Right lung (tissue), 10 donors: Measurements from ENCODE around the gene PGLYRP4. TPM values are rescaled to one million over a fixed set of nuclear protein-coding genes. Genes with fewer than 3 reads are reported as not detected.

Experiments used
- DNase-seq, 2 donors: peaks; one replicate each; pipeline ENCODE4 v3.0.0-alpha.2; 2013
- long read RNA-seq, 8 donors: transcript quantifications; one replicate each; lab custom pipeline, GENCODE V29; 2026
- polyA plus RNA-seq, 5 donors: library from polyadenylated mRNA; unstranded; fragments of 120-200 nt; gene quantifications; one replicate each; pipeline versions ENCODE4 v1.2.1 to v1.2.3, GENCODE V29; 2013; ENCODE audit warnings: inconsistent platforms in 1 of 5, low replicate concordance in 1 of 5; ENCODE audit not compliant: insufficient read length in 5 of 5, insufficient read depth in 1 of 5

PGLYRP4 gene, protein sequence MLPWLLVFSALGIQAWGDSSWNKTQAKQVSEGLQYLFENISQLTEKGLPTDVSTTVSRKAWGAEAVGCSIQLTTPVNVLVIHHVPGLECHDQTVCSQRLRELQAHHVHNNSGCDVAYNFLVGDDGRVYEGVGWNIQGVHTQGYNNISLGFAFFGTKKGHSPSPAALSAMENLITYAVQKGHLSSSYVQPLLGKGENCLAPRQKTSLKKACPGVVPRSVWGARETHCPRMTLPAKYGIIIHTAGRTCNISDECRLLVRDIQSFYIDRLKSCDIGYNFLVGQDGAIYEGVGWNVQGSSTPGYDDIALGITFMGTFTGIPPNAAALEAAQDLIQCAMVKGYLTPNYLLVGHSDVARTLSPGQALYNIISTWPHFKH
- not detected for polyA plus RNA-seq
- long read RNA-seq, donor 1, partial matches to known transcripts, result 149 of 224 reads
- long read RNA-seq, donor 1, other reads (novel, unspliced or antisense), result 75 of 224 reads
- long read RNA-seq, donor 2, partial matches to known transcripts, result 22 of 34 reads
- long read RNA-seq, donor 2, other reads (novel, unspliced or antisense), result 12 of 34 reads
- long read RNA-seq, donor 3, result 0 reads
- long read RNA-seq, donor 4, result 0 reads
- long read RNA-seq, donor 5, result 0 reads
- long read RNA-seq, donor 6, result 0 reads
- long read RNA-seq, donor 7, result 0 reads
- long read RNA-seq, donor 8, result 0 reads

DNA sequence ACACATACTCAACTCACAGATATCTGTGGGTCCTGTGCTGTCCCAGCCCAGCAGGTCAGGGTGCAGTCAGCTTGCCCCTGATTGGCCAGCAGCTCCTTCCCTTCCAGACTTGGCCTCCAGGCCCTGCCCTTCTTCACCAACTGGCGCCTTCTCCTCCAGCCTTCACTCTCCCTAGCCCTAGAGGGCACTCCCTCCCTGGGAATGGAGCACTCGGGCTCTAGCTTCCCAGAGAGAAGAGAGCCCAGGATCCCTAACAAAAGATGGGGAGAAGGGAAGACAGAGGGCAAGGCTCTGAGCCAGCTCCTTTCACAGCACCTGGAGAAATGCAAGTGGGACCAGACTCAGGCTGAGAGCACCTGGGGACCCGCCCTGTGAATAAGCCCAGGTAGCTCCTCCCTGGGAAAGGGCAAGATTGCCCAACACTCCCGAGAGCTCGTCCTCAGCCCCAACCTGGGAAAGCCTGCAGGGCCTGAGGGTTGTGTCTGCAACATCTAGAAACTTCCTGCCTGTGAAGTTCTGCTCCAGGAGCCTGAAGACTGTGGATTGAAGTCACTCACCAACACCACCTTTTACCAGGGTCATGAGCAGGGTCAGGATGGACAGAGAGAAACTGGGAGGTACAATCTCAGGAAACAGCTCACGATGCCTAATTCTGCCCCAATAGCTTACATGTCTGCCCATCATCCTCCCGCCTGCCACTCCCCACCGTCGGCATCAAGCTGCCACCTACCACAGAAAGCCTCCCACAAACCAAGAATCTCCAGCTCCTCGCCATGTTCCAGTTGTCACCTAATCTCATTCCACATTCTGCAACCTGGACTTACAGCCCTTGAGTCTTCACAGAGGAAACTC is at the start of gene PGLYRP4:
PGLYRP4 (minus strand) TSS at position 331 of the 852 bp plus-strand sequence. CDS start 909 bp downstream, outside the sequence.
- DNase-seq, result no peak

DNA sequence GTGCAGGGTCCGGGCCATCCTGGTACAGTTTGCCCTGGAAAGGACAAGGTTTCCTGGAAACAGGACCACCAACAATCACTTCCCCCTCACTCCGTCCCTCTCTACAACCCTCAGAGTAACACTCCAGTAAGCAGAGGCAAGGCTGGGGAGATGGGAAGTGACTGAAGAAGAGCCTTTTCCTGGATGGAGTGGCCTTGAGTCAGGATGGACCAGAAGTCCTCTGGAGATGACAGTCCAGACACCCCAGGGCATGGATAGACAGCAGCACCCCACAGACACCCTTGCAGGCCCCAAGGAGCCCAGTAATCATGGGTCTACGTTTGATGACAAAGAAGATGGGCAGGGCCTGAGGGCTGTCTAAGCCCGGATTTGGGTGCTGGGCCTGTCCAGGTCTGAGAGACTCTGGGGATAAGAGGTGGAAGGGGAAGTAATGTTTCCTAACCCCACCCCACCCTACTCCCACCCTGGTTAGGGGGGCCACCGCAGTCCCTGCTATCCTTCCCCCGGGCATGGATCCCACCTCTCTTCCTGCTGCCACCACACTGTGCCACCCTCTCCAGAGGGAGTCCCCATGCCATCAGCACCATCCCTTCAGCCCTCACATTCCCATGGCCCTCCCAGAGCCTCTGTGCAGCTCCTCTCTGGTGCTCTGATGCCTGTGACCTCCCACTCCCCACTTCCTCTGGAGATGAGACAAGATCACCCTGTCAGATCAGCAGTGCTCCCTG is 49.4 kb upstream of the PGLYRP4 start:
- no peak for DNase-seq

DNA sequence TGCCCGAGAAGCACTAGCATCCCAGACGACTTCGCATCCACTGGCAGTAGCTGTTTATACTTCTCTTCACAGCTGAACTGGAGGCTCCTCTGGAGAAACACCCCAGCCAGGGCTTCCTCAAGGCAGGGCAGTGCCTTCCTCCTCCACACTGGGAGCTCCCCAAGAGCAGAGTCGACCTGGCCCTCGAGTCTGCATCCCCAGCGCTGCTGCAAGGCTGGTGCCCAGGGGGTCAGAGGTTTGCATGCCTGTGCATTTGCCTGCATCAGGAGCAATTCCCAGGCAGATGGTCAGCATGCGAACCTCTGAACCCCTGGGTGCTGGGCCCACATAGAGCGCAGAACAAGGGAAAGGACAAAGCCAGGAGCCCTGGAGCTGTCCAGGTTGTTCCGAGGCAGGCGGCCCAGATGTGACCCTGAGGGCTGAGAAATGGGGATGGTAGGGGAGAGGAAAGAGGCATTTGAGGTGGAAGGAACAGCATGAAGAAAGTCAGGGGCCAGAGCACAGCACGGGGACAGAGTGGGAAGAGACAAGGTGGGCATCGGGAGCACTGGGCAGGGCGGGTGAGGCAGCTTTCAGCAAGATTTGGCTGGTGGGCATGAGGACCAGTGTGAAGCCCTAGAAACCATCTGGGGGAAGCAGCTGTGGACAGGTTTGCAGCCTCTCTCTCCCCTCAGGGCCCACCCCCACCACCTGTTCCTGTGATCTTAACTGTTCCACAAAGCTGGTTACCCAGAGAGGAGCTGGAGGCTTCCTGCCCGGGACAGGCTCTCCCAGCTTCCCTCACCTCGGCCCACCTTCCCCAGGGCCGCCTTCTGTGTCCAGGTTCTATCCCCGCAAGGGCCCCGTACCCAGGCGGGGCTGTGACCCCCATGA is 48.6 kb upstream of the PGLYRP4 start:
- no peak for DNase-seq

DNA sequence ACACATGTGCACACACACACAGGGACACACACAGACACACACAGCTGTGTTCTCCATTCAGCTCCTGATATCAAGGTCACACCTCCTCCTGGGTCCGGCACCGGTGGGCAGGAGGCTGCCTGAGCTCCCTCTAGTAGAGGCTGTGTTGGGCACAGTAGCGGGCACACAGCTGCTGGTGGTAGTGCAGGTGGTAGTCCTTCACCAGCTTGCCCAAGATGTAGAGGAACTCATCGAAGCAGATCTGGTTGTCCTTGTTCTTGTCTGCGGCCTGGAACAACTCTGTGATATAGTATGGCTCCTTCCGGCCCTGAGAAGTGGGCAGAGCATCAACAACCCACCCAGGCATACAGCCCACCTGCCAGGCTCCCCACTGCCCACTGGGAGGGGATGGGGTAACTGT is 47.8 kb upstream of the PGLYRP4 start:
- no peak for DNase-seq

DNA sequence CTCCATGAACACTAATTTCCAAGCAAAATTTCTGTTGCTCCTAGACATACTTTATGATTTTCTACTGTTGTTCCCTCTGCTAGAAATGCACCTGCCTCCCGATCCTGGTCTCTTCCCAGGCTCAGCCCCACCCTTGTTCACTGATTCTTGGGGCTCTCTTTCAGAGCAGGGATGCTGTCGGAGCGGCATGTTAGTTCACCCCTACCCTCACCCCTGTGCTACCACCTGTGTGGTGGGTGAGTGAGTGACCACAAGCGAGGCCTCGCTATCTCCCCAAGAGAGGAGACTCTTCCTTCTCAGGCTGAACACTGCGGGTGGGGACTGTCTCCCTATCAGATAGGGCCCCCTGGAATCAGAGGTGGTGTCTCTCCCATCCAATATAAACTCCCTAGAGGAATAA is 47.1 kb upstream of the PGLYRP4 start:
- DNase-seq, result no peak

DNA sequence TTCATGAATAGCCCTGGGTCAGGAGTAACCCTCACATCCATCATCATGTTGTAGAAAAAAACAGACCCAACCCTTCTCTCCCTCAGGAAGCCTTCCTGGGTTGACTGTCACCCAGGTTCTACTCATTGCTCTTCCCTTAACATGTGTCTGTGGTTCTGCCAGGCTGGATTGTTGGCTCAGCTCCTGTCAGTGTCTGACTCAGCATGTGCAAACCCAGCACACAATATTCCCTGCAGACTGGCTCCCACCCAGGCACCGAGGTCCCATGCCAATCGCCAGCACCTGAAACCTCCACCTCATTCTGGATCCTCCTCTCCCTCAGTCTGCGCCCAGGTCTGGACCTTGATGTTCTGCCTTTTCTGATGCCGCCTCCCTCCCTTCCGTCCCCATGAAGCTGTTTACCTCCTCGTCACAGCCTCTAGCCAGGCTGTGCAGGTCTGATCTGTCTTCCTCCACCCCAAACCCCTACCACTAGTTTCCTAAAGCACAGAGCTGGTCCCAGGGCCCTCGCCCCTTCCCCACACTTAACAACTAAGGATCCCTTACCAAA is 46.6 kb upstream of the PGLYRP4 start:
- DNase-seq, result no peak

DNA sequence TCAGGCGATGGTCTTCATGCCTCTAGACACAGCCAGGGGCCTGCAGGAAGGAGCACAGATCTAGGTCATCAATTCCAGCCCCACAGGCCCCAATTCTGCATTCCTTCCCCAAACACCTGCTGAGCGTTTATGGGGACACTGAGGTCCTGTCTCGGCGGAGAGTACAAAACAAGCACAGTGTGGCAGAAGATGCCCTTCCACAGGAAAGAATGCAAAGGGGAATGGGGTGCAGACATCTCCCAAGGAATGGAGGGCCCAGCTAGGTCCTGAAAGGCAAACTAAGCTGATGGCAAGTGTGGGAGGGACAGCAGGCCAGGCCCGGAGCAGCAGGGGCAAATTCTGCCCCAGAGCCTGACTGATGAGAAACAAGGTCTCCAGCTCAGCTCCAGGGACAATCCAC is 45.8 kb upstream of the PGLYRP4 start:
- no peak for DNase-seq

DNA sequence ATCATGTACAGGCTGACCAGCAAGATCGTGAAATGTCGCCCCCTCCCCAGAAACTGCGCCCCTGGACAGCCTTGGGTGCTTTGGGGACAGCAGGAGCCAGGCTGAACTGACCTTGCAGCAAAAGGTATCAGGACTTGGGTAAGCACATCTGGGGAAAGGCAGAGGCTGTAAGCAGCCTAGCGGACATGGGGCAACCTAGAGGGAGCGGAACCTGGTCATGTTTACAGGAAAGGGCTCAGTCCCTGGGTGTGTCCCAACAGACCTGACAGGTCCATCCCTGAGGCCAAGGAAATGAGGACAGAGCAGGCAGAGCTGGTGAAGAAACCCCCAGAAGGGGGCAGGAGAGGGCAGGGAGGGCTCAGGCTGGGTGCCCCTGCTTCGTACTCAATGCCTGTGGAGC is 45.3 kb upstream of the PGLYRP4 start:
- DNase-seq, result no peak

DNA sequence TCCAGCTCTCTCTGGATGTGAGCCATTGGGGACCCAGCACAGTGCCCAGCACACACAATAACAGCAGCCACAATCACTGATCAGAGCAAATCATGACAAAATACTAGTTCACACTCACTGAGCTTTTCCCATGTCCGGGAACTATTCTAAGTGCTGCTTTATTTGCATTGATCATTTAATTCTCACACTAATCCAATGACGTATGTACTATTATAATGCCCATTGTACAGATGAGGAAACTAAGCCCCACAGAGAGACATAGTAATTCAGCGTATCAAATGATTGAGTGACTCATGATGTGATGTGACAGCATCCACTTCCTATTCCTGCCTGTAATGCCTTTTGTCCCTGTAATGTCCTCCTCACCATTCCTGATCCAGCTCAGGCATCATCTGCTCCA is 44.2 kb upstream of the PGLYRP4 start:
- DNase-seq, result no peak

DNA sequence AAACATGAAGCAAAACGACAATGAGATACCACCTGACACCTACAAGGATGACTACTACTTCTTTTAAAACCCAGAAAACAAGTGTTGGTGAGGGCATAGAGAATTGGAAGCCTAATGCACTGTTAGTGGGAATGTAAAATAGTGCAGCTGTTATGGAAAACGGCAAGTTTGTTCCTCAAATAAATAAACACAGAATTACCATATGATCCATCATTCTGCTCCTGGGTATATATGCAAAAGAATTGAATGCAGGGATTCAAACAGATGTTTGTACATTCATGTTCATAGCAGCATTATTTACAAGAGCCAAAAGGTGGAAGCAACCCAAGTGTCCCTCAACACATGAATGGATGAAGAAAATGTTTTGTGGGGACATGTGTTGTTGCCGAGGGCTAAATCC is 43.6 kb upstream of the PGLYRP4 start:
- no peak for DNase-seq

DNA sequence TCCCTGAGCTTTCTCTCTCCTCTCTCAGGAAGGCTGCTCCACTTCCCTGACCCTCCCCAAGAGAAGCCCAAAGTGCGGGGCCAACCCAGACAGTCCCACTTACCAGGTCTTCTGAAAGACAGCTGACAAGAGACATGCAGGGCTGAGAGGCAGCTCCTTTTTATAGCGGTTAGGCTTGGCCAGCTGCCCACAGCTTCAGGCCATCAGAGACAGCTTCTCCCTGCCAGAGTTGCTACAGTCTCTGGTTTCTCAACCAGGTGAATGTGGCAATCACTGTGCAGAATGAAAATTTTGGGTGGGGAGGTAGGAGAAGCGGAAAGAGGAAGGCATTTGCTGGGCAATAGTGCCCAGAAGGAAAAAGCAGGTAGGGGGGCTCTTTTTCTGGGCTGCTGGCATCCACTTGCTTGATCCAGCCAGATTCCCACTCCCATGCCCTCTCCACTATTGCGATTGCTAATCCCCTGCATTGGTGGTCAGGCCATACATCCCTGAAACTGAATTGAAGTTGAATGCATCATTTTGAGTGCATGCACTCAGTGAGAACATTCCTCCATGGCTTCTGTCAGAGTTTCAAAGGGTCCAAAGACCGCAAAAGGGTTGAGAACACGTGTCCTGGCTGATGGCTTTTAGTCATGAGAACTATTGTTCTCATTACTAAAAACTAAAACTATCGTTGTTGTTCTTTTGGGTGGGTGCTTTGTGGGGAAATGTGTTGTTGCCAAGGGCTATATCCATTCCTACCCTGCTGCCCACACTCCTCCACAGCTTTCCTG is 42.5 kb upstream of the PGLYRP4 start, which contains the start of gene S100A8:
S100A8 (minus strand) TSS at position 136 of the 773 bp plus-strand sequence. CDS start 538 bp downstream, outside the sequence.
- DNase-seq, result peak in 1 of 2 donors; percentile 1

DNA sequence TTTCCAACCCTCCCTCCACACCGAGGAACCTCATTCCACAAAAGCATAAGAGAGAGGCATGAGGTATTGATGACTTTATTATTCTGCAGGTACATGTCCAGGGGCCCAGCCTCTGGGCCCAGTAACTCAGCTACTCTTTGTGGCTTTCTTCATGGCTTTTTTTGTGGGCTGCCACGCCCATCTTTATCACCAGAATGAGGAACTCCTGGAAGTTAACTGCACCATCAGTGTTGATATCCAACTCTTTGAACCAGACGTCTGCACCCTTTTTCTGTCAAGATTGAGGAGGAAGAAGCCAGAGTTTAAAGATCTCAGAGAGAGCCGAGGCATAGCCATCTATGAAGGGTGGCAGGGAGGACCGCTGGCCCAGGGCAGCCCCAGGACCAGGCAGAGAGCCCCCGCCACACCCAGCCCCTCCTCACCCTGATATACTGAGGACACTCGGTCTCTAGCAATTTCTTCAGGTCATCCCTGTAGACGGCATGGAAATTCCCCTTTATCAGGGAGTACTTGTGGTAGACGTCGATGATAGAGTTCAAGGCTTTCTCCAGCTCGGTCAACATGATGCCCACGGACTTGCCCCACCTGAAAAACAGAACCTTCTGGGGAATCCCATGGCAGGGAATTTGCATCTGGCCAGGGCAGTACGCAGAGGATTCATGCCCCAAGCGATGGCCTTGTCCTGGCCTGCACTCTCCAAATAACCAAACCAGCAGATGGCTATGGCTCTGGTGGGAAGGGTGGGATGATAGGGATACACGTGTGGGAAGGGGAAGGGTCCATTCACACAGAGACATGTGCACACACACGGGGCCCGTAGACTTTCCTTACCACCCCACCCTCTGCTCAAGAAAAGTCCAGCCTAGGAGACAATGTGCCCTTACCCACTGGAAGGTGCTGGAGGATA is 41.6 kb upstream of the PGLYRP4 start:
- DNase-seq, result no peak

DNA sequence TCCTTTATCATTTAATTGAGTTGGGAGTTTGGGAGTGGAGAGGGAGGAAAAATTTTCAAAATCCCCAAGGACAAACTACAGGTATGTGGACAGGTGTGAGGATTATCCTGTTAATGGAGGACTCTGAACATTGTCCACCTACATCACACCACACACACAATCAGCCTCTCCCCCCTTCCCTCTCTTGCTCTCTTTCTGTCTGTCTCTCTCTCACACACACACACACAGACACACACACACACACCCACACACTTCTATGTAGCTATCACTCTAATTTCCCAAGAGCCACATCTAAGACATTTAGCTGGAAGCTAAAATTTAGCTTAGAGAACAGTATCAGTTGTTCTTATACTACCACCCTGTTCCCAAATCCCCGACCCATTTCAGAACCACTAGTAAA is 40.8 kb upstream of the PGLYRP4 start:
- DNase-seq, result no peak

DNA sequence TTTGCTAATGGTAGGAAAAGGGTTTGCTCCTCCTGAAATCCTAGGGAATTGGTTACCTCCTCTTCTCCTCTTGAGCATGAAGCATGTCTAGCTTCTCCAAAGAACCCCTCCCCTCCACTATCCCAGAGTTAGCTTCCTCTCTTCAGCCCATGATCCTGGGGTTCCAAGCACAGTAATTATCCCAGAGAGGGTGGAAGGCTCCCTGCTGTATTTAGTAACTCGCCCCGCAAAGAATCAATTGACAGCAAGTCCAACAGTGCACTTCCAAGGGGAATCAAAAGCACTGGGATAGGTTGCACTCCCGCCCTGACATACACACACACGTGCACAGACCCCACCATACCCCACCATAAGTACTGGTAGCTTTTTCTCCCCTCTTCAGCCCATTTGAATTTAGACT is 39.1 kb upstream of the PGLYRP4 start:
- DNase-seq, result no peak

DNA sequence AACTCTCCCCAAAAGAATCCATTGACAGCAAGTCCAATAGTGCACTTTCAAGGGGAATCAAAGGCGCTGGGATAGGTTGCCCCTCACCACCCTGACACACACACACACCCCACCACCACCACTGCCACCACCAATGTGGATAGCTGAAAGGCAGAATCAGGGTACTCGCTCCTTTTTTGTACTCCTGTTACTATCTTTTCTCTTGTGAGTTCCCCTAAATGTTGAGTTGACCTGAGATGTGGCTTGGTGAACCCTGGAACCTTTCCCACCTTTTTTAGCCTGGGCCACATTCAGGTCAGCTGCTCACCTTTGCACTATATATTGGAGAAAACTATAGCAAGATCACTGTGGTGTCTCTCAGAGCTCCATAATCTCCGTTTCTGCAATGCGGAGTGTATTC is 38.4 kb upstream of the PGLYRP4 start:
- no peak for DNase-seq

DNA sequence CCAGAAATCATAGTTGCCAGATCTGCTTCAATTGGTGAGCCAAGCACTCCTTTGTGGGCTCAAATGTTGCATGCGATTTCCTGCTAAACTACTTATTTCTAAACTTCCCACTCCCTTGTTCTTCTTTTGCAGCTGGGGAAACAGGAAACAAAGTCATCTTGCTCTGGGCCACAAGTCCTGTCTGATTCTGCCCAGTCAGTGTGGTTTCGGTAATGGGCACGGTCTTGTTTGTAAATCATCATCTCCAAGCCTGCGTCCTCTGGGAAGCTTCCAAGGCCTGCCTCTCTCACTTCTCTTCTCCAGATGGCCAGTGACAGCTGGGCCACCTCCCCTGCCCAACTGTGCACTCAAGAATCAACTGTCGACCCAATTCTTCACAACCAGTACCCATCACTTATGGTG is 37.9 kb upstream of the PGLYRP4 start:
- DNase-seq, result no peak

DNA sequence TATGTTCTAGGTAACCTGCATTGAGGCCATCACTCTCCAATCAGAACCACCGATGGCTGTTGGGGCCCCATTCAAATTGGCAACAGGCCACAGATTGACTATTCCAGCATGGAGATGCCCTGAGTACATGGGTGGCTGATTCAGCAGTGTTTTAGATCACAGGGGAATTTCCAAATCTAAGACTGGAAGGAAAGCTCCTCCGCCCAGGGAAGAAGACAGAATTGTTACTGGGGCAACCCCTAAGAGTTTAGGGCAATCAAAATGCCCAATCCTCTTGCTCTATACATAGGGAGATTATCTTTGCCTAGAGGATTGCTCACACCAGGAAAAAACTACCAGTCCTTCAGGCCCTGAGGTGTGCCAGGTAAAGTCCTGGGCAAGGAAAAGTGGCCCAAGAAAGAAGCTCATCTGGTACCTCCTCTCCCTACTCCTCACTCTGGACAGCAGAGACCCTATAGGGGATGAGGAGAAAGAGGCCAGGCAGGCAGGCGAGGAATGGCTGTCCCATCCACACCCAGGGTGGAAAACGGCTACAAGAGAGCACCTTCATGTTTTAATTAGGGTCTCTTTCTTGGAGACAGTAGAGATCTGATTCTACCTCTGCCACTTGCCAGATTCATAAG is 36.4 kb upstream of the PGLYRP4 start:
- DNase-seq, result no peak

DNA sequence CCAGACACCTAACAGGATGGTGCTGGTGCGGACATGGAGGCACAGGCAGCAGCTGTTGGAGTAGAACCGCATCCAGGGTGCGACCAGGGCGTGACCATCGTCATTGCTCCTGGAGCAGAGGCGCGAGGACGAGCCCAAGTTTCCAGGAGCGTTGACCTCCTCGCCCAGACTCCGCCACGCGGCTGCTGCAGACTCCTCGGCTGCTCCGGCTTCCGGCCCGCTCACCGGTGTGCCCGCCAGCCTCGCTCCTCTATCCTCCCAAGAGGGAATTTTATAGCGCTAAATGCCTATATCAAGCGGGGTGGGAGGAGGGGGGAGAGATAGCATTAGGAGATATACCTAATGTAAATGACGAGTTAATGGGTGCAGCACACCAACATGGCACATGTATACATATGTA is 32.1 kb upstream of the PGLYRP4 start:
- no peak for DNase-seq
